ENCODE data around the gene PXDC1. TPM values are rescaled to one million over a fixed set of nuclear protein-coding genes. Genes with fewer than 3 reads are reported as not detected.

Gene PXDC1
- total and polyA plus RNA-seq, 2 experiments from 2014 or later, result 1.2 to 1.8 TPM

- TF ChIP-seq ZNF462 (CRISPR knock-in tag; IDR thresholded peaks at IDR 0.05) (no peak), CTCF (conservative IDR thresholded peaks at IDR 0.05; ENCODE audit: low read depth in 2 of 2) (no peak), EZH2phosphoT487 (IDR thresholded peaks at IDR 0.05; ENCODE audit: unreplicated experiment) (no peak), CREB1 (CRISPR knock-in tag; IDR thresholded peaks at IDR 0.05; ENCODE audit: low read depth) (no peak), EZH2 (IDR thresholded peaks at IDR 0.05; ENCODE audit: low read depth, unreplicated experiment) (no peak), JUNB (IDR thresholded peaks at IDR 0.05; ENCODE audit: unreplicated experiment) (no peak), NANOG (IDR thresholded peaks at IDR 0.05; ENCODE audit: borderline replicate concordance) (no peak)
These were observed 42.0 kb upstream of the PXDC1 start (continued) for GRCh38 chr6:3793545-3793944.
